ENCODE measurements around the gene MEGF6. TPM values are rescaled to one million over a fixed set of nuclear protein-coding genes. Genes with fewer than 3 reads are reported as not detected.

The MEGF6 gene
- total RNA-seq, 1 experiment from 2014 or later = 4.7 TPM

DNA sequence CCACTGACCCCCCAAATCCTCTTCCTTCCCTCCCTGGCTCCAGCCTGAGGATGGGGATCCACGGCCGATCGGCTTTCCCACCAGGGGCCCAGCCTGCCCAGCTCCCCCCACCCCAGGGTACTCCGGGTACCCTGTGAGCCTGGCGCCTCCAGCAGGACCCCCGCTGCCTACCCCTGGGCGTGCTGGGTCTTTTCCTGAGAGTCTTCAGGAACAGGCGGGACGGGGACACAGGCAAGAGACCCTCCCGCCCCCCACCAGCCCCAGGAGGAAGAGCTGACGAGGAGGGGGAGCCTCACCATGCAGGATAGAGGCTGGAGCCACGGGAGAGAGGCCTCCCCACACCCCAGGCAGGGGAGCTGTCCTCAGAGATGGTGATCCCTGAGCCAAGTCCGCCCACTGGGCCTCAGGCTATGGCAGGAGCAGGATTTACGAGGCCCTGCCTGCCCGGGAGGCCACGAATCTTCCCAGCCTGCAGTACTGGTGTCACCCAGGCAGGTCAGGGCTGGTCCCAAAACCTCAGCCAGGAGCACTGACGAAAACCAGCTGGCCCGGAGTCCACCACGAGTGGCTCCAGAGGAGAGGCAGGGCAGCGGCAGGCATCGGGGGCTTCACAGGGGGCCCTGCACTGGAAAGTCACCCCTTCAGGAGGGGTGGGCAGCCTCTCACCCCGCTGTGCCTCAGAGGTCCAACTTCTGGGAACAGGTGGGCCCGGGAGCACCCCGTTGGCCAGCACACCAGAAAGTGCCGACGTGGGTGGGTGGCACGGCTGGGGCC lies 58.0 kb downstream of the MEGF6 start:
- DNase-seq (ENCODE audit: low read depth) = peak; percentile 57

DNA sequence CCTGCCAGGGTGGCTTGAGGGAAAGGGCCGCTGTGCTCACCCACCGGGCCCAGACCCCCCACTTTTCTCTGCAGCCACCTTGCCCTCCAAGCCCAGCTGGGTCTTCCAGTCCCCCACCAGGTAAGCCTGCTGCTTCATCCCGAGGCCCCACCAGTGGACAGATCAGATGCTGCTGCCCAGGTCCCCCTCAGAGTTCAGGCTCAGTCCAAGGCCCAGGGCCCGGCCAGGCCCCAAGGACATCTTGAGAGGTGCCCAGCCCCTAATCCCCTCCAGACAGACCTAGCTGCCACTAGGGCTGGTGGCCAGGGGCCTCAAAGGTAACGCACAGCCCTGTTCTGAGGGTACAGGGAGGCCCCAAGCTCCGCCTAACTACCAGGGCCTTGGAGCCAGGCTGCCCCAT lies 58.6 kb downstream of the MEGF6 start:
- DNase-seq (ENCODE audit: low read depth) = no peak

DNA sequence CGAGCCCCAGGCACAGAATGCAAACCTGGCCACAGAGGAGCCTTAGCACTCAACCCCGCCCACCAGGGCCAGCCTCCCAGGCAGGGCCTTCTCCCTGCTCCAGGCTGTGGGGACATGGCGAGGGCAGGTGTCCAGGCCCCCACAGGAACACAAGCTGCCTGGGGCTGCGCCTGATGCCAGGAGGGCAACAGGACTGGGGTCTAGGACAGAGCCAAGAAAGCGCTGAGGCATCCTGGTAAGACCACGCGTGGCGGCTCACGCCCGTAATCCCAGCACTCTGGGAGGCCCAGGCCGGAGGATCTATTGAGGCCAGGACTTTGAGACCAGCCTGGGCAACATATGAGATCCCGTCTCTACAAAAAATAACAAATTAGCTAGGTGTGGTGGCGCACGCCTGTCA lies 59.1 kb downstream of the MEGF6 start:
- no peak for DNase-seq (ENCODE audit: low read depth)

DNA sequence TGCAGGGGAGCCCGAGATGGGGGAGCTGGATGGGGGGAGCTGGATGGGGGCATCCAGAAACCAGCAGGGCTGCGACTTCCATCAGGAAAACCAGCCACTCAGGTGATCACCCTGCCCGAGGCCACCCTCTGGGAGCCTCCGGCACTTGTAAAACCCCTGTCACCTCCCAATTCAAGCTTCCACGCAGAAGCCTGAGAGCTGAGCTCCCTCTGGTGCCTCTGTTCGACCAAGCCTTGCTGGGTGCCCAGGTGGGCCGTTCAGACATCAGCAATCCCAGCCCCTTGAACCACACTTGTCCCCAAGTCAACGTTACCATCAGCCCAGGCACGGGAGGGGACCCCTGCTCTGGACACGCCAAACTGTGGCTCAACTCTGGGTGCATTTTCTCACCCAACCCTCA lies 59.6 kb downstream of the MEGF6 start:
- no peak for DNase-seq (ENCODE audit: low read depth)

DNA sequence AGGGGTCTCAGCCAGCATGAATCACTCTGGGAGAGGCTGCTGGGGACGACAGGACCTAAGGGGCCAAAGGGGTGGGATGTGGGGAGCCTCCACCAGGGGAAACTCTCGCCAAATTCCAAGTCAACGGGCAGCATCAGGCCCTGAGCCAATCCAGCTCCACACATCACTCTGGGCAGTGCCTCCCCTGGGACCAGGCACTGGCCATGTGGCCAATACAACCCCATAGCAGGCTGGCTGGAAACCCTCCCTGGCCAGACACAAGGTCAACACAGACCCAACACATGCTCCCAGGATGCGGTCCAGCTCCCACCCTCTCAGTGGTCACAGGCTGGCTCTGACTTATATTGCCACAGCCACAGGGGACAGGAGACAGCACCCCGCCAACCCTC lies 60.0 kb downstream of the MEGF6 start:
- DNase-seq (ENCODE audit: low read depth) = no peak

DNA sequence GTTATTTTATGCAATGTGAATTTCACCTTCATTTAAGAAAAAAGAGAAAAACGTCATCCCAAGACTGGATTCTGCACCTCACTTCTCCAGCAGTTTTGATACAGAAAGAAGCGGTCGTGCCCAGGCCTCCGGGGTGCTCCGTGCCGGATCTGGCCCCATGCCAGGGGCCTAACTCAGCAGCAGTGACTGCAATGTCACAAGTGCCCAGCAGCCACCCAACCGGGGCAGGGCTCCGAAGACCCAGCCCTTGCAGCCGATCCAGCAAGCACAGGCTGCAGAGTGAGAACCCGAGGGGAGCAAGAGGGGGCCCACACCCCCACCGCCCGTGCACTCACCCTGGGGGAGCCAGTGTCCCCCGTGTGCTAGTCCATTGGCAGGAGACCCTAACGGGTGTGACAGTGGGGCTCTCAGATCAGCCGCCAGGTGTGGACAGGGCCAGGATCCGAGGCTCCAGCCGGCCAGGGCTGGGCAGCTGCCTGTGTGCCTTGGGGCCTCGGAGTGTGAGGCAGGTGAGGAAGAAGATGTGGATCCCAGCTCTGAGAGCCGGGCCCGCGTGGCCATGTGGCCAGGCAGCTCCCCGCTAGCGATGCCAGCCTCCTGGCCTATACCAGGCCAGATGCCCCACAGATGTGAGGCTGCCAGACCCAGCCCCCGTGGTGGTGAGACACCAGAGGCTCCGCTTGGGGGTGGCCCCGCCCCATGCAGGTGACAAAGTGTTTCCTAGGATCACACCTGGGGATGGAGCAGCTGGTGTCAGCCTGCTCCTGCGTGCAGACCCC lies 60.6 kb downstream of the MEGF6 start:
- no peak for DNase-seq (ENCODE audit: low read depth)

DNA sequence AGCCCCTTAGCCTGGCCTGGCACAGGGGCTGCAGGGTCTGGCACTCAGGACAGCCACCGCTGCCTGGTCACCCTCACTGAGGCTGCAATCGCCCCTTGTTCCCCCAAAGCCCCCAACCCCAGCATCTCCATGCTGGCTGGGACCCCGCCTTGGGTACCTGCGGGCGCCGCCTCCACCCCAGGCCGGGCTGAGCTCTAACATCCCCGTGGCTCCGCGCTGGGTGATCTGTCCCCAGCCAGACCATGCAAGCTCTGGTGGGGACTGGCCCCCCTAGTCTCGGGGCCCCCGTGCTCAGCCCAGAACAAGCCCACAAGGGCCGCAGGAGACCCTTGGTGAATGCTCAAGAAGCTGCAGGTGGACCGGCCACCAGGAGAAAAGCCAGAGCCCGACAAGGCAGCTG lies 62.4 kb downstream of the MEGF6 start:
- no peak for DNase-seq (ENCODE audit: low read depth)

DNA sequence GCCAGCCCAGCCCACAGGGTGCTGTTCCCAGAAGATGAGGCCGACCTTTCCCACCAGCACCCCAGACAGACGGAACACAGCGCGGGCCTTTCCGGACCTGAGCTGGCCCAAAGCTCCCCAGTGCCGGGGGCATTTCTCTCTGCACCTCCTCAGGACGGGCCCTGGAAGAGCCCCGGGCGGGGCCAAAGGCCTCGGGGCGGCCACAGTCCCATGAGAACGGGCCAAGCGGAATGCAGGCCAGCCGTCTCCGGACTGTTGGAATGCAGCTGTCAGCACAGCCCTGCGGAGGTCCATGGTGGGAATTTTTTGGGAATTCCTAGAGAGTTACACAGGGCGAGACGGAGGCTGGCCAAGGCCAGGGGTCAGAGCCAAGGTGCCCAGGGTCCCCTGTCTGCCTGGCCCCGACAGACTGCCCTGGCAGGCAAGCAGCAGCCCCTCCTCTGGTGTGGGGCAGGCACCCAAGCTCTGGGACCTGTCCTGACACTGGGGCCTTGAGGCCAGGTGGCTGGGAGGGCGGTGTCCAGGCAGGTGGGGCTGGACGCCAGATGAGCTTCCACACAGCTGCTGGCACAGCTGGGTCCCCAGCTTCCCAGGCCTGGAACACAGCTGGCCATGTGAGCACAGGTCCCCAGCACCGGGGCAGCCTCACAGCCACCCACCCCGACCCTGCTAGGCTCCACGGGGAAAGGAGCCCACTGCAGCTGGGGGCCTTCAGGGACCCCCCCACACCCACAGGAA lies 63.0 kb downstream of the MEGF6 start:
- peak; percentile 81 for DNase-seq (ENCODE audit: low read depth)

DNA sequence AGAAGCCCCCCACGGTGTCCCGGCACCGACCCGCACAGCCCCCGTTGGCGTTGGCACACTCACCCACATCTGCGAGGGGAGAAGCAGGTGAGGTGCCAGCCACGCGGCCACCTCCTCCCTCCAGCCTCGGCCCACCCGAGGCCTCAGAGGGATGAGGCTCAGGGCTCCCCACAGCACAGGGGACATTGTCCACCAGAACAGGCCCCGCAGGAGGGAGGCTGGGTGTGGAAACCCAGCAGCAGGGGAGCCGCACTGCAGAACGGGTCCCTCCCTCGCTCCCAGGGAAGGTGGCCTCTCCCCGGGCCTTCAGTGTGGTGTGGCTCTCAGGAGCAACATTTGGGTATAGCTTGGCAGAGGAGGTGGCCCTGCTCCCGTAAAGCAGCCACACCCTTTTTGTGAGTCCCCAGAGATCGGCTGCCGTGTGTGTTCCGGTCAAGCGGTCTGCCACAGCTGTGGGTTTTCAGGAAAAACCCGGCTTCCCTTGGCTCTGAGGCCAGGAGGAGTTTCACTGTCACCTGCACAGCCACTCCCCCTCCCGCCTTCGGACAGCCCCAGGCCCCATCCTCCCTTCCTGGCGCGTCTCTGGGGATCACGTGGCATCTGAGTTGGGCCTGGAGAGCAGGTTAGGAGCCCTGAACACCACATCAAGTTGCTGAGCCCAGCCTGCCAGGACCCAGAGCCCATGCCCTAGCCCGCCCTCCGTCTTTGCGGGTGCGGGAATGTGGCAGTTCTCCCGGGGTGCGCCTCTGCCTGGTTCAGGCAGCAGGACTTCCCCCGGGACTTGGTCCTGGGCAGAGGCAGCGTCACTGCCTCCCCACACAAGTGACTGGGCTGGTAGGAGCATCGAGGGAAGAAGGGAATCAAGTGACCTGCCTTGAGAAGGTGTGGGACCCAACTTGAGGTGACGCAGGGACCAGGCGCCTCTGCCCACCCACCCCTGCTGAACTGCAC lies 64.0 kb downstream of the MEGF6 start:
- DNase-seq (ENCODE audit: low read depth) = peak; percentile 54

DNA sequence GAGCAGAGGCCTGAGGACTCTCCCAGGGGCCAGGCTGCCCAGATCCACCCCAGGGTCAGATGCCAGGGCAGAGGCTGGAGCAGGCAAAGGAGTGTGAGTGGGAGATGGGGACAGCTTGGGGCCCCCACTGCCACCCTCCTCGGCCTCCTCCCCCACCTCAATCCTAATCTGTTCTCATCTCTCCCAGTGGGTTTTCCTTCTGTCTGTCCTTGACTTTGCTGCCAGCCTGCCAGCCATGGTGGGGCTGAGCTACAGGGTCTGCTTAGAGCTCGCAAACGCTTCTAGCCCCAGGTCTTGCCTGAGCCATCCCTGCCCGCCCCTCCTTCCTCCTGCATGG lies 65.3 kb downstream of the MEGF6 start:
- DNase-seq (ENCODE audit: low read depth) = no peak

DNA sequence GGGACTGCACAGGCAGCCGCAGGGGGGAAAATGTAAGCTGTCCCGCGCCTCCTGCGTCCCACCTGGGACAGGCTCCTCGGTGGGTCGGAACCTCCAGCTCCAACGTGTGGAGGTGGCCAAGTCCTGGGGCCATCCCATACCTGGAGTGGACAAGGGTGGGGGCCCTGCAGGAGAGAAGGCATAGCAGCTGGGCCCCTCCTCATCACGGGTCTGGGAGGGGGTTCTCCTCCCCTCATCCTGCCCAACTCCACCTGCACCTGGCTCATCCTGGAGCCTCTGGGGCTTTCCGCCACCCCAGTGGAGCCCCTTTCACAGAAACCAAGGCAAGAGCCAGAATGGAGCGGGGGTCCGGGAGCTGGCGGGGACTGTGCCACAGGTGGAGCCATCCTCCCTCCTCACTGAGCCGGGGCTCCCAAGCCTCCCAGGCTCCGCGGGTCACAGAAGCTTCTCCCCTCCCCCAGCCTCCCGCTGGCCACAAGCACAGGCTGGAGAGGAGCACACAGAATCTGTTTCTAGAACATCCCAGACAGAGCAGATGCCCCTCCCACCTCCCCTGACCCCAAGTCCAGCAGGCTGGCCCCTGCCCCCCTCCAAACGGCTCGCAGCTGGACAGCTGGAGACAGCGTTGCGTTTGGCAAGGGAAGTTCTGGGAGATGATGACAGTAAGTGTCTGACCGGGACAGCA lies 65.8 kb downstream of the MEGF6 start:
- DNase-seq (ENCODE audit: low read depth) = peak; percentile 53

DNA sequence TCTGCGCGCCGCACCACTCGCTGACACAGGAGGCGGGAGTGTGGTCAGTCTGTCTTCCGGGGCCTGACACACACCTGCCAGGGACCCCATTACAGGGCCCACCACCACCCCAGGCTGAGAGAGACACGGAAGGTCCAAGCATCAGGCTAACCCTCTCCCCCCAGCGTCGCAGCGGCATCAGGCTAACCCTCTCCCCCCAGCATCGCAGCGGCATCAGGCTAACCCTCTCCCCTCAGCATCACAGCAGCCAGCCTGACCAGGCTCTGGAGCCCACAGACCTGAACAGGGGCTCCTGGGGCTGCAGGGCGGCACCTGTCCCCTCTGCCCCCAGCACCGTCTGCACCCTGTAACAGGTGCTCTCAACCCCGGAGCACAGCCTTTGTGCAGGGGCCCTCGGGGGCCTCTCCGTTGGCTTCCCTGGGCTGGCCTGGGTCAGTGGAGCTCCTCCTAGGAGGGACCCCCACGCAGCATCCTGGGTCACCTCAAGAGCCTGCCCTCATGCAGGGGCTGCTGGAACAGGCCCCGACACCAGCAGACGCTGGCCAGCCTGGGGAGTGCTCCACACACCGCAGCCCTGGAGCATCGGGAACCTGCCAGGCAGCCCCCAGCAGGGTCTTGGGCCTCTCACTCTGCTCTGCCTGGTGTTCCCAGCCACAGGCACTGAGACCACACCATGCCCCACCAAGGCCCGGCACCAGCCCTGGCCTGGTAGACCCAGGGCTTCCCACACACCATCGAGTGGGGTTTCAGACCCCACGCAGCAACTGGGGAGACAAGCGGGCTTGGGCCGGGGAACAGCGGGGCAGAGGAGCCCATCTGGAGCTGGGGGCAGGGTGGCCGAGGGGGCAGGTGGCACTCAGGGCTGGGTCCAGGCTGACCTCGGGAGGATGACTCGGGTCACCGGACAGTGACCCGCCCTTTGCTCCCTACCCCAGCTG lies 67.0 kb downstream of the MEGF6 start:
- no peak for DNase-seq (ENCODE audit: low read depth)

DNA sequence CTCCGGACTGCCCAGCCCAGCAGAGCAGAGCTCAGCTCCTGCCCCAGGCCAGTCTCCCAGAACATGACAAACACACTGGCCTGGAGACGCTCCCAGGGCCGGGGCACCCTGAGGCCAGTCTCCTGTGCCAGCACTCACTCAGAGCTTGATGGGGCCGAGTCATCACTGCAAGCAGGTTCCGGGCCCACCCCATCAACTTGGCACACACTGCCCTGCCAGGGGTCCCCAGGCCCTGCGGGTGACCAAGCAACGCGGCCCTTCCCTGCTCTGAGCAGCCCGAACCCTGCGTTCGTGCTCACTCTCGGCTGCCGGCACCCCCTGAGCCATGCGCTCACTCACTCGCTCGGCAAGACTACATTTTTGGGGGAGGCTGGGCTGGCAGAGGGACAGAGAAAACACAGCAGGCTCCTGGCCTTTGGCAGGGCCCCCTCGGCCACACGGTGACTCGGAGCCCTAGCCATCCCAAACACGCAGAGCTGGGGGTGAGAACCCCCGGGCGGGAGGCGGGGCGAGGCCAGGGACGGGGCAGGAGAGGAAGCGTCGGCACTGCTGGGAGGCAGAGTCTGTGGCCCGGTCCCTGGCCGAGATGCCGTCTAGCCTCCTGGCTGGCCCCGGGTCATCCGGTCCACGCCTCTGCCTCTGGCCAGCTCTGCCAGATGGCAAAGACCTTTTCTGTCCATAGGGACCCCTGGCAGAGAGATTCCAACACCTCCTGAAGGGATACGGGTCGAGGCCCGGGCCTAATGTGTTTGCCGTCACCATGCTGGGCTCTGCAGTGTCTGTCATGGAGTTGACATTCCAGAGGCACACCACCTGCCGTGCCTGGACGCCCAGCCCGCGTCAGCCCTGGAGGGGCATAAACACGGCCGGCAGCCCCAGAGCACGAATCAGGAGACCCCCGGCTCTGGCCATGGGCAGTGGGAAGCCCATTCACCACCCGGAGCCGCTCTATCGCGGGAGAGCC lies 68.0 kb downstream of the MEGF6 start:
- DNase-seq (ENCODE audit: low read depth) = peak; percentile 95

DNA sequence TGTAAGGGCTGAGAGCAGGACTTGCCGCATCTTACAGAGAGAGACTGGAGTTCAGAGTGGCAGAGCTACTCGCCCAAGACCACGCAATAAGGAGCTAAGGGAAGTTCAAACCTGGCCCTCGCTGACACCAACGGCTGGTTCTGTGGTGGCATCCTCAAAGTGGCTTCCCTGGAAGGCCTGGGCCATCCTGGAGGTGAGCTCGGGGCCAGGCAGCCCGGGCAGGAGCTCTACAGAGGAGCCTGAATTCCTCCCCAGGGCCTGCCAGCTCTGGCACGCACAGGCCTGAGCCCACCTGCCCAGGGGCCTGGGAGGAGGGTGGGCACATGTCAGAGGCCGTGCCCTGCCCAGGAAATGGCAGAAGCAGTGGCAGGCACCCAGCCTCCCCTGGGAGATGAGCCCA lies 68.6 kb downstream of the MEGF6 start:
- no peak for DNase-seq (ENCODE audit: low read depth)

DNA sequence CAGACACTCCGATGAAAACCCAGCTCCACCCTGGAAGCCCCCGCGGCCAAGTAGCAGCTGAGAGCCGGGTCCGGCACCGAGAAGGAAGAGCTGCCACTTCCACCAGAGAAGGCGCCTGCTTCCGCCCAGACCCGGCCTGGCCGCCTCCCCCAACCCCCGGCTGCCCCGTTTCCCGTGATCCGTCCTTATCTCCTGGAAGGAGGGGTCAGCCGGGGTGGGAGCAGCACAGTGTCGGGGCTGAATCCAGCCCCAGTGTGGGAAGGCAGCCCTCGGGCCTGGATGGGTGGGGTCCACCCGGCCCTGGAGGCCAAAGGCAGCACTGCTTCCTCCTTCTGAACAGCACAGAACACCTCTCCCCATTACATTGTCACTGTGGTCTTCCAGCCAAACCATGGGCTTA lies 69.4 kb downstream of the MEGF6 start:
- DNase-seq (ENCODE audit: low read depth) = no peak

DNA sequence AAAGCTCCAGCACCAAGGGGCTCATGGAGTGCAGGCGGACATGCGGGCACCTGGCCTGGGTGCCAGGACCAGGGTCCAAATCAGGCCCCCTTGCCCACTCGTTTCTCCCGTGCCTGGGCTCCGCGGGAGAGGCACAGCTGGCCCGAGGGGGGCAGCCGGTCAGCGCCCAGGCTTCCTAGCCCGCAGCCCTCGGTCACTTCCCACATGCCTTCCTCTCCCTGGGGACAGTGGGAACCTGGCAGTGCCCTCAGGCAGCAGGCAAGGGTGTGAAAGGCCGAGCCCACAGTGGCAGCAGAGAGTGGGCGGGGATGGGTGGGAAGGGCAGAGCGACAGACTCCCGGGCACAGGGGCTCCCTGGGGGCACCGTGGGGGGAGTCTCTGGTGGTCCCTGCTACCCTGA lies 69.8 kb downstream of the MEGF6 start:
- DNase-seq (ENCODE audit: low read depth) = no peak

DNA sequence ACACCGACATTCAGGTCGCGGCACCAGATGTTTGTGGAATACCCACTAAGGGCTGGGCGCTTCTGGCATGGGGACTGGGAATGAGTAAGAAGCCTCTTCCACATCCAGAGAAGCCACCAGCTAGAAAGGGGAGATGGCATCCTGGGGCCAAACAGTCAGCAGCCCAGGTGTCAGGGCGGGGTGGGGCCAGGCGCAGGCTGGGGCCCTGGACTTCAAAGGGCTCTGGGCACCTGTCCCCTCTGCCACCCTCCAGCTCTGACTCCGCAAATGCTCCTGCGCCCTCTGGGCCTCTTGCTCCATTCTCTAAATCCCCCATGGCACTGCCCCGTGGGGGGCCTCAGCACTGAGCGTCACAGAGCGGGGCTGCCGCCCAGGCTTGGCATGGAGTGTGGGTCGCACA lies 70.4 kb downstream of the MEGF6 start:
- no peak for DNase-seq (ENCODE audit: low read depth)

DNA sequence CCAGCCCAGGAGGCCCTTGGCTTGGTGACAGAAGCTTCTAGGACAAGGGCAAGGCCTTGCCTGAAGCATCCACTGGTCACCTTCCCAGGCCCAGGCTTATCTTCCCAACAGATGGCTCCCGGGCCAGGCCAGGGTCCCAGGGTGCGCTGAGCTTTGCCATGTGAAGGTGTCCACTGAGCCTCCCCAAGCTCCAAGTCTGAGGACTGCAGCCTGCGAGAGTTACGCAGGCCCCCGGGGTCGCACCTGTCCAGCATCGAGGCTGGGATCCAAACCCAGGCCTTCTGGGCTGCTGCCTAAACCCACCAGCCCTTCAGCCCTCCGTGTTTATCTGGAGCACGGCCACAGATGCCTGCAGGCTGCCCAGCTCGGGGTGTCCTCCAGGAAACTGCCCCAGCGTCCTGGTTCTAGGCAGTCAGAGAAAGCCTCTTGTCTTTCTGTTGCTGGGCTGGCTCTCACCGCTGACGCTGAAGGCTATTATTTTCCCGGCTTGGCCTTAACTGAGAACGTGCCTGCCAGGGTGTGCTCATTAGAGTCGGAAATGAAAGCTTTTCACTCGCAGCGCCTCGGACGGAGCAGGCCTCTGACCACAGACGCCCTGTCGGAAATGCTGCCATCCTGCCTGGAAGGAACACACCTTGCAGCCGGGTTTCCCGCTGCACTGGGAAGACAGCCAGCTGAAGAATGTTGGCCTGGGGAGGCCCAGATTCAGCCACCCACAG lies 71.4 kb downstream of the MEGF6 start:
- peak; percentile 85 for DNase-seq (ENCODE audit: low read depth)
